Ovary (tissue), 3 donors: ENCODE measurements around the gene CLEC17A.

ENCODE experiments used
- CTCF ChIP-seq, 3 donors: fragments of 450-650 bp in 2 of 3; fragments of 200-600 bp in 1 of 3; IDR thresholded peaks; one replicate each; pipeline versions ENCODE4 v1.5.1 to v1.8.0; 2016 to 2022; ENCODE audit warnings: antibody characterized with exemption in 3 of 3, mild to moderate bottlenecking in 1 of 3
- POLR2A ChIP-seq: fragments of 450-650 bp; IDR thresholded peaks from one replicate; pipeline ENCODE4 v1.6.1; 2017; ENCODE audit warnings: antibody characterized with exemption, mild to moderate bottlenecking, moderate library complexity
- donor health status: DM: no; HTN: no; CAD: no.

- no peak for TF ChIP-seq POLR2A
- no peak for TF ChIP-seq CTCF (IDR thresholded peaks at IDR 0.05)
These were observed 33.5 kb downstream of the CLEC17A start for GRCh38 chr19:14616407-14616806.
